ENCODE measurements around the gene SLC44A3. TPM values are rescaled to one million over a fixed set of nuclear protein-coding genes. Genes with fewer than 3 reads are reported as not detected.

The SLC44A3 gene
- total RNA-seq, 4 donors from 2014 or later, result 20.6 to 60.5 (median 41.8) TPM

DNA sequence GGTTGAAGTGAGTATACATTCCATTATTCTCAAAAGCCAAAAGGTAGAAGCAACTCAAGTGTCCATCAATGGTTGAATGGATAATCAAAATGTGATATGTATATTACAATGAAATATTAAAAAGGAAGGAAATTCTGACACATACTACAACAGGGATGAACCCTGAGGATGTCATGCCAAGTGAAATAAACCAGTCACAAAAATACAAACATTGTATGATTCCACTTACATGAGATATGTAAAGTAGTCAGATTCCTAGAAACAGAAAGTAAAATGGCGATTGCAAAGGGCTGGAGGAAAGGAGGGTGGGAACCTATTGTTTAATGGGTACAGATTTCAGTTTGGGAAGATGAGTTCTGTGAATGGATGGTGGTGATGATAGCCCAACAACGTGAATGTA lies 5.8 kb downstream of the SLC44A3 start:
- H3K27ac ChIP-seq, result no peak overlapping the region
- WGBS, 2 donors (ENCODE audit: low coverage in 1 of 2), result 83 to 94% methylated on average over 2 of the region's 2 CpGs
- no peak for DNase-seq
- no peaks in the 10 kb centered on the region for H3K9me3 ChIP-seq
- H3K36me3 ChIP-seq, result peaks cover 0 to 27% (median 0%) of the 10 kb centered on the region in 4 donors
- peaks cover 0 to 17% (median 5%) of the 10 kb centered on the region in 4 donors for H3K4me1 ChIP-seq
- in situ Hi-C loops (cut with MboI; ENCODE audit: low pct_ligation_motif_present in 1 of 4, low pct_unique_long_range_greater_than_20kb in 1 of 4, low sequenced_read_pairs in 3 of 4), result no loop called here
- no peaks in the 10 kb centered on the region for H3K27me3 ChIP-seq
- no peak overlapping the region for H3K4me3 ChIP-seq
- intact Hi-C loops (cut with DNase I; ENCODE audit: low total_unique reads), result no loop called here
- TF ChIP-seq POLR2AphosphoS5 (IDR thresholded peaks at IDR 0.05), result no peak
- no peak for TF ChIP-seq EP300 (IDR thresholded peaks at IDR 0.05; ENCODE audit: low read depth)
- no peak for TF ChIP-seq POLR2A (IDR thresholded peaks at IDR 0.05)
- no peak for TF ChIP-seq CTCF (IDR thresholded peaks at IDR 0.05)

DNA sequence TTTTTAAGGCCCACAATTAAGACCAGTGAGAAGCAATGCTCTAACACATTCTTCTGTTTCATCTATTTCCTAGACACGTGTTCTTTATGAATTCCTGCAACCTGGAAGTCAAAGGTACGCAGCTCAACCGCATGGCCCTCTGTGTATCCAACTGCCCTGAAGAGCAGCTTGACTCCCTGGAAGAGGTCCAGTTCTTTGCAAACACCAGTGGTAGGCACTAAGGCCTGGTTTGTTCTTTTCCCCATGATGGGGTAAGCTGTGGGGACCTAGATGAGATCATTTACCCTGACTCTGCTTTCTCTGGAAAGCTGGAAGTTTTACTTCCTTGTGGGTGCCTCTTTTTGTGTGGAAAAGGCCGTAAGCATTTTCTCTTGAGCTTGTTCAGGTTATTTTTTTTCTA lies 7.3 kb downstream of the SLC44A3 start:
- DNase-seq, result no peak
- H3K4me3 ChIP-seq, result no peak overlapping the region
- TF ChIP-seq CTCF (IDR thresholded peaks at IDR 0.05), result no peak
- TF ChIP-seq POLR2AphosphoS5 (IDR thresholded peaks at IDR 0.05), result no peak
- TF ChIP-seq EP300 (IDR thresholded peaks at IDR 0.05; ENCODE audit: low read depth), result no peak
- TF ChIP-seq POLR2A (IDR thresholded peaks at IDR 0.05), result no peak
- no peaks in the 10 kb centered on the region for H3K9me3 ChIP-seq
- peaks cover 0 to 12% (median 3%) of the 10 kb centered on the region in 4 donors for H3K4me1 ChIP-seq
- H3K27ac ChIP-seq, result no peak overlapping the region
- in situ Hi-C loops (cut with MboI; ENCODE audit: low pct_ligation_motif_present in 1 of 4, low pct_unique_long_range_greater_than_20kb in 1 of 4, low sequenced_read_pairs in 3 of 4) (no loop called here), intact Hi-C loops (cut with DNase I; ENCODE audit: low total_unique reads) (no loop called here)
- no peaks in the 10 kb centered on the region for H3K27me3 ChIP-seq
- H3K36me3 ChIP-seq, result peaks cover 0 to 27% (median 0%) of the 10 kb centered on the region in 4 donors
- 53 to 90% methylated on average over 2 to 4 of the region's 4 CpGs for WGBS, 2 donors (ENCODE audit: low coverage in 1 of 2)

DNA sequence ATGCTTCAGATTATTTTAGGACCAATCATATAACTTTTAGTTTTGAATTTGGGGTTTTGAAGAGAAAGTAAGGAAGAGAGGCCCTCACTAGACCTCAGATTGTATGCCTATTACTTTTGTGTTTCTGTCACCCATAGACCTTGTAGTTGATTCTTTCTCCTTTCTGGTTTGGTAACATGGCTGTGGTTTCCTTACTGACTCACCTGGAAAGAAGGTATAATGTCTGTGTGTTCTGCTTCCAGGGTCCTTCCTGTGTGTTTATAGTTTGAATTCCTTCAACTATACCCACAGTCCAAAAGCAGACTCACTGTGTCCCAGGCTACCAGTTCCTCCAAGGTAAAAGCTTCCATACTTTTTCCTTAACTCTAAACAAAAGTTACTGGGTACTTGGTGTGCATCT lies 8.1 kb downstream of the SLC44A3 start:
- intact Hi-C loops (cut with DNase I; ENCODE audit: low total_unique reads), result no loop called here
- peaks cover 0 to 27% (median 0%) of the 10 kb centered on the region in 4 donors for H3K36me3 ChIP-seq

DNA sequence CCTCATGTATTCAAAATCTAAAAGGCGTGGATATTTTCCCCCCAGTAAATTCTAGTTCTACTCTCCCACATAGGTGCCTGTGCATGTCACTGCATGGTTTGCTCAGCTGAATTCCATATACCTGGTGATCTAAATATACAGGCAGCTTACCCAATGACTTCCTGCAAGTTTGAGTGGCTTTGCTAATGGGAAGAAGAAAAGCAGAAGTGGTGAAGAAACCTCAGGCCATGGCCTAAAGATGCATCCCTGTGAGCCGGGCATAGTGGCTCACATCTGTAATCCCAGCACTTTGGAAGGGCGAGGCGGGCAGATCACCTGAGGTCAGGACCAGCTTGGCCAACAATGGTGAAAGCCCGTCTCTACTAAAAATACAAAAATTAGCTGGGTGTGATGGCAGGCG lies 11.5 kb downstream of the SLC44A3 start:
- WGBS, 2 donors (ENCODE audit: low coverage in 1 of 2), result 79 to 86% methylated on average over 1 to 6 of the region's 6 CpGs
- TF ChIP-seq EP300 (IDR thresholded peaks at IDR 0.05; ENCODE audit: low read depth) (no peak), POLR2AphosphoS5 (IDR thresholded peaks at IDR 0.05) (no peak), POLR2A (IDR thresholded peaks at IDR 0.05) (no peak), CTCF (IDR thresholded peaks at IDR 0.05) (no peak)
- Histone ChIP-seq H3K27ac (no peak overlapping the region), H3K27me3 (no peaks in the 10 kb centered on the region), H3K9me3 (no peaks in the 10 kb centered on the region), H3K36me3 (peaks cover 0 to 27% (median 0%) of the 10 kb centered on the region in 4 donors), H3K4me1 (no peaks in the 10 kb centered on the region), H3K4me3 (no peak overlapping the region)
- no peak for DNase-seq
- intact Hi-C loops (cut with DNase I; ENCODE audit: low total_unique reads) (no loop called here), in situ Hi-C loops (cut with MboI; ENCODE audit: low pct_ligation_motif_present in 1 of 4, low pct_unique_long_range_greater_than_20kb in 1 of 4, low sequenced_read_pairs in 3 of 4) (no loop called here)

More for the DNA sequence above, 8.1 kb downstream of the SLC44A3 start:
- TF ChIP-seq CTCF (IDR thresholded peaks at IDR 0.05), result no peak
- TF ChIP-seq EP300 (IDR thresholded peaks at IDR 0.05; ENCODE audit: low read depth), result no peak
- no peak for TF ChIP-seq POLR2AphosphoS5 (IDR thresholded peaks at IDR 0.05)
- no peak for TF ChIP-seq POLR2A (IDR thresholded peaks at IDR 0.05)
- Histone ChIP-seq H3K27ac (no peak overlapping the region), H3K9me3 (no peaks in the 10 kb centered on the region), H3K4me3 (no peak overlapping the region), H3K27me3 (no peaks in the 10 kb centered on the region), H3K4me1 (peaks cover 0 to 5% (median under 1%) of the 10 kb centered on the region in 4 donors)
- no peak for DNase-seq
- in situ Hi-C loops (cut with MboI; ENCODE audit: low pct_ligation_motif_present in 1 of 4, low pct_unique_long_range_greater_than_20kb in 1 of 4, low sequenced_read_pairs in 3 of 4), result no loop called here

Data from transverse colon (tissue), 4 donors.